Medulla oblongata (tissue), 1 donor: ENCODE data around the gene ARHGAP32.
A peak's percentile ranks its signal among the peaks of the same experiment; 100 is the strongest.

Experiments
- DNase-seq: peaks from one replicate; pipeline ENCODE4 v3.0.0-alpha.2; 2015; ENCODE audit errors: extremely low spot score

The ARHGAP32 gene

GRCh38 chr11:129192150-129192549 lies at the start of gene ARHGAP32:
ARHGAP32 (minus strand) TSS chr11:129192325; CDS start chr11:129192198, 127 bp downstream.
- no peak for DNase-seq

- no peak for DNase-seq
These were observed 47.1 kb upstream of the ARHGAP32 start for GRCh38 chr11:129239207-129239606.

- no peak for DNase-seq
These were observed 45.9 kb upstream of the ARHGAP32 start for GRCh38 chr11:129237880-129238638.

GRCh38 chr11:129237456-129237855 lies 45.3 kb upstream of the ARHGAP32 start:
- no peak for DNase-seq

- DNase-seq: no peak
These were observed 44.7 kb upstream of the ARHGAP32 start for GRCh38 chr11:129236850-129237249.

- no peak for DNase-seq
These were observed 42.9 kb upstream of the ARHGAP32 start for GRCh38 chr11:129234978-129235377.

- peak; percentile 30 for DNase-seq
These were observed 37.9 kb upstream of the ARHGAP32 start for GRCh38 chr11:129230006-129230405.

- DNase-seq: no peak
These were observed 34.2 kb upstream of the ARHGAP32 start for GRCh38 chr11:129226207-129226798.

- DNase-seq: no peak
These were observed 33.1 kb upstream of the ARHGAP32 start for GRCh38 chr11:129225190-129225589.

GRCh38 chr11:129224538-129224937 lies 32.4 kb upstream of the ARHGAP32 start:
- no peak for DNase-seq

GRCh38 chr11:129223701-129224149 lies 31.6 kb upstream of the ARHGAP32 start:
- DNase-seq: no peak

GRCh38 chr11:129223260-129223659 lies 31.1 kb upstream of the ARHGAP32 start:
- no peak for DNase-seq

GRCh38 chr11:129222158-129222557 lies 30.0 kb upstream of the ARHGAP32 start:
- DNase-seq: no peak

- DNase-seq: no peak
These were observed 23.6 kb upstream of the ARHGAP32 start for GRCh38 chr11:129215506-129216245.

GRCh38 chr11:129214710-129215295 lies 22.7 kb upstream of the ARHGAP32 start:
- DNase-seq: no peak

GRCh38 chr11:129213261-129213660 lies 21.1 kb upstream of the ARHGAP32 start:
- no peak for DNase-seq

- DNase-seq: no peak
These were observed 19.3 kb upstream of the ARHGAP32 start for GRCh38 chr11:129211397-129211796.

- DNase-seq: no peak
These were observed 18.7 kb upstream of the ARHGAP32 start for GRCh38 chr11:129210831-129211181.

GRCh38 chr11:129209891-129210830 lies 18.0 kb upstream of the ARHGAP32 start:
- no peak for DNase-seq

- no peak for DNase-seq
These were observed 16.7 kb upstream of the ARHGAP32 start for GRCh38 chr11:129208863-129209262.

GRCh38 chr11:129204150-129204838 lies 12.2 kb upstream of the ARHGAP32 start:
- DNase-seq: no peak
